SKM-1 (cell line): Measurements from ENCODE around the gene IL4R.
"Not testable (repeated sequence)": the region's sequence is repeated elsewhere in the genome, so short reads cannot be mapped to it uniquely, and the experiment has no call there.

ENCODE experiments used
- DNase-seq: peaks from one replicate; lab custom pipeline; 2025; ENCODE audit not compliant: unreplicated experiment; lab: John Stamatoyannopoulos, UW

IL4R gene

DNA sequence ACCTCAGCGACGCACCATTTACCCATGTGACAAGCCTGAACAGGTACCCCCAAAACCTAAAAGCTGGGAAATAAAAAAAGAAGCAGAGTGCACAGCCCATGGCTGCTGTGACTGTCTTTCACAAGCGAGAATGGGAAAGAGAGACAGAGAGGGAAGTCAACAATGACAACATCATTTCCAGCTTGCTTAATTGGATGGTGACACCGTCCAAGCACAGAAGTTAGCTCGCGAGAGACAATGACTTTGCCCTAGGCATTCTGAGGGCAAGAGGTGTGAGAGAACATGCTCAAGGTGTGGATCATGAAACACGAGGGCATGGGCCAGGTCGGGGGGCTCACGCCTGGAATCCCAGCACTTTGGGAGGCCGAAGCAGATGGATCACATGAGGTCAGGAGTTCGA lies 25.9 kb upstream of the IL4R start:
- peak; percentile 73 for DNase-seq

DNA sequence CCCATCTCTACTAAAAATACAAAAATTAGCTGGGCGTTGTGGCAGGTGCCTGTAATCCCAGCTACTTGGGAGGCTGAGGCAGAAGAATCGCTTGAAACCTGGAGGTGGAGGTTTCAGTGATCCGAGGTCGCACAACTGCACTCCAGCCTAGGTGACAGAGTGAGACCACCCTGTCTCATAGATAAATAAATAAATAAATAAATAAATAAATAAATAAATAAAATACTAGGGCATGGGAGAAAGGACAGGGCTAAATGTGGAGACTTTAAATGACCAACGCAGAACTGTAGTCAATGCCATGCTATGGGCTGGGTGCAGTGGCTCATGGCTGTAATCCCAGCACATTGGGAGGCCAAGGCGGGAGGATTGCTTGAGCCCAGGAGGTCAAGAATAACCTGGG lies 25.5 kb upstream of the IL4R start:
- DNase-seq: not testable (repeated sequence)

GRCh38 chr16:27289669-27290068 lies 24.1 kb upstream of the IL4R start:
- DNase-seq: no peak

DNA sequence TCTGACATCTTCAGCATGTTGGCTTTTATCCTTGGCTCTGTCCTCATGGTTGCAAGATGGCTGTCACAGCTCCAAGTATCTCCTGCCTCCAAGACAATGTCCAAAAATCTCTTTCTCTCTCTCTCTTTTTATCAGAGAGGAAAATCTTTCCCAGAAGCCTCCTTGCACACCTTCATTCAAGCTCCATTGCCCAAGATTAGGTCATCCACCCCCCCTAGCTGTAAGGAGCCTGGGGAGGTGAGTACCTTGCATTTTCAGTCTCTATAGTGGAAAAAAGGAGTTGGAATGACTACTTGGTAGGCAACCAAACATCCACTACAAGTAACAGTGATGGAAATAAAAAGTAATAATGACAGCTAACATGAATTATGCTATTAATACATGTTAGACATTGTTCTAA lies 23.2 kb upstream of the IL4R start:
- no peak for DNase-seq

DNA sequence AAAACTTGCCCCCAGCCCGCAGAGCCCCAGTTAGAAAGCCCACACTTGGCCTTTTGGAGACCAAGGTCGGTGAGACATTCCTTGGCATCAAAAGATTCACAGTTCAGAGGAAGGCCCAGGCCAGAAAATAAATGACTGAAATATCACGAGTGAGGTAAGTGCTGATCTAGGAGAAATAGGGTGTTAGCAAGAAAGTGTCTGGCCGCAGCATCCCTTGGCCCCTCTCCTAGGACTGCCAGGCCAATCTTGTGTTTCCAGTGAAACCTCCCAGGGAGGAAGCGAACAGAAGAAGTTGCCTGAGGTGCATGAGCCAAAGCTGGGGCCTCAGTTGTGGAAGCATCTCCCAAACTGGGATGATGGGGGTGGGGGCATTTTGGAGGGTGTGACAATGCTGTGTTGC lies 22.7 kb upstream of the IL4R start:
- DNase-seq: no peak

DNA sequence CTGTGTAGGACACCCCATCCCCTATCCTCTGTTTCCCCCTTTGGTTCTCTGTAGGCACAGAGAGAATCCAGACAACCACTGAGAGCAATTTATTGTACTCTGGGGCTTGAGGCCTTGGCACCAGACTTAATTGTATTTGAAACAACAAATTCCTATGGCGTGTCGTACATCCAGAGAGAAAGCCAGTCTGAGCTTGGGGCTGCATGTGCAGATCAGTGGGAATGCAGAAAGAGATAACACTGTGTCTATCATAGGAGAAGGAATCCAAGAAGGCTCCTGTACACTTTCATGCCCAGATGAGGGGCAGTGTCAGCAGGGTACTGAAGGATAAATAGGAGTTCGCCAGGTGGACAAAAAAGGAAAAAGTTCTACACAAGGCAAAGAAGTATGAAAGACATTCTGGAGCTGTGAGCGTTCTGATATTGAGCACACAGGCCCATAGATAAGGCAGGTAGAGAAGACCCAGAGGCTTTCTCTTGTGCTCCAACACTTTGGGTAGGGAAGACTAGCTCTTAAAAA lies 22.0 kb upstream of the IL4R start:
- no peak for DNase-seq

DNA sequence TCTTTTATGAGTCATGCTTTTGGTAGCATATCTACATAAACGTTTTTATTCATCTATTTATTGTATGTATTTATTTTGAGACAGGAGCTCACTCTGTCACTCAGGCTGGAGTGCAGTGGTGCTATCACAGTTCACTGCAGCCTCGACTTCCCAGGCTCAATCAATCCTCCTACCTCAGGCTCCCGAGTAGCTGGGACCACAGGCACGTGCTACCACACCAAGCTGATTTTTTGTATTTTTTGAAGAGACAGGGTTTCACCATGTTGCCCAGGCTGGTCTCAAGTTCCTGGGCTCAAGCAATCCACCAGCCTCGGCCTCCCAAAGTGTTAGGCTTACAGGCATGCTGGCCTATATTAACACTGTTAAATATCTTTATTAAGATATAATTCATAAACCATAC lies 20.4 kb upstream of the IL4R start:
- no peak for DNase-seq

DNA sequence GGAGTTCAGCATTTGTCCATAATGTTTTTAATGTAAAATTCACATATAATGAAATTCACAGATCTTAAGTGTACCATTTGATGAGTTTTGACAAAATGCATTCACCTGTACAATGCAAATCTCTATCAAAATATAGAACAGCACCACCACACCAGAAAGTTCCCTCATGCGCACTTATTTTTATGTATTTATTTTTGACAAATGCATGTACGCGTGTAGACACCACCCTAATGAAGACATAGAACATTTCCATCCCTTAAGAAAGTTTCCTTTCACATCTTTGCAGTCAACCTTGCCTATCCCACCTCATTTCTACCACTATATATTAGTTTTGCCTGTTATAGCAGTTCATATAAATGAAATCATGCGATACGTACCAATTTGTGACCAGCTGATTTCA lies 15.6 kb upstream of the IL4R start:
- DNase-seq: no peak

DNA sequence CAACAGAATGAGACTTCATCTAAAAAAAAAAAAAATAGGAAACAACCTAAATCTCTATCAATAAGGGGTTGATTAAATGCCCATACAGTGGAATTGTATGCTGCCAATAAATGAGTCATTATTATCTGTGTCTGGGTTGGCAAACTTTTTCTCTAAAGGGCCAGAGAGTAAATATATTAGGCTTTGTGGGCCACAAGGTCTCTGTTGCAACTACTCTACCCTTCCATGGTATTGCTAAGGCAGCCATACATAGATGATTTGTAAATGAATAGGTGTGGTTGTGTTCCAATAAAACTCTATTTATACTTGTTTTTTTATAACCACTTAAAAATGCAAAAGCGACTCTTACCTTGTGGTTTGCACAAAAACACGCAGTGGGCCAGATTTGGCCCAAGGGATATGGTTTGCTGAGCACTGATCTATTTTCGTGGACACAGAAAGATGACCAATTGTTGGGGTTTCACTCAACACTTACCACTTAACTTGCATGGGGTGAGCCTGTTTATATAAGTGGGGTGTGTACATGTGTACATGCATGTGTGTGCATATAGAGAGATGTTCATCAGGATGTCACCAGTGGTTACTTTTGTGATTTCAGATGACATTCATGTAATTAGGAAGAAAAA lies 12.4 kb upstream of the IL4R start:
- no peak for DNase-seq

GRCh38 chr16:27302126-27302525 lies 11.6 kb upstream of the IL4R start:
- no peak for DNase-seq

DNA sequence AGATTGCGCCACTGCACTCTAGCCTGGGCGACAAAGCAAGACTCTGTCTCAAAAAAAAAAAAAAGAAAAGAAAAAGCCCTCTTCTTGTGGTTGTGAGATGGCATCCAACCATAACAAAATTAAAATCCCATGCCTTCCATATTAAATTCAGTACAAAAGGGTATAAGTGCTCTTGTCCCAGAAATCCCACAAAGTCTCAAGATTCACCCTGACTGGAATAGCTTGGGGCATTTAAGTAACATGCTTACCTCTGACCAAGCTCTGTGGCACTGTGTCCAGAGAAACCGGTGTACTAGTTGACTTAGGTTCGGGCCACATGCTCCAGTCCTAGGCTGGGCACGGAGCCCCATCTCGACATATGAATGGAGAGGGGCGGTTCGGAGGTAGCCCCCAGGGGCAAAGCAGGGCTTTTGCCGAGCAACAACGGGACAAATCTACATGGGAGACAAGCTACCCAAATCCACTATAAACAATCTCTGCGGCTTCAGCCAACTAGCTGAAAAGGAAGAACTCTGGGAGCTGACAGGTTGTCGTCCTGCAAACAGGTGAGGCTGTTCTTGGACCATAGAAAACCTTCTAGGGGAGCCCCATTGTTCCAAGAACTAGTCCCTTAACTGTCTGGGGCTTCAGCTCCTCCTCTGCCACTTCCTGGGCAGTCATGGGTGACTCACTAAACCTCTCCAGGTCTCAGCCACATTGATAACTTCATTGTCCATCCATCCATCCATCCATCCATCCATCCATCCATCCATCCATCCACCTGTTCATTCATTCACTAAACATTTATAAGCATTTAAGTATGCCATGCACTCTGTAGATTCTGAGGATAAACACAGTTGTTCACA lies 10.3 kb upstream of the IL4R start:
- no peak for DNase-seq

DNA sequence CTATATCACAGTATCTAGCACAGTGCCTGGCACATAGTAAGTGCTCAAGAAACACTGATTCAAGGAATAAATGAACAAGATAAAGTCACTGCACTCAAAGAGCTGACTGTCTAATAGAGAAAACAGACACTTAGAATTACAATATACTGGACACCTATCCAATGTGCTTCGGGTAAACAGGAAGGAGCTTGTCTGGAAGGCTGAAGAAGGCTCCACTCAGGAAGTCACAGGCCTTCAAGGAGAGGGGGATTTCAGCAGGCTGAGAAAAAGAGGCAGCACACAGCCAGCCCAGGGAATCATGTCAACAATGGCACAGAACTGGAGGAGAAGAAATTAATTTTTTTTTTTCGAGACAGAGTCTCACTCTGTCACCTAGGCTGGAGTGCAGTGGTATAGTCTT lies 9.7 kb upstream of the IL4R start:
- no peak for DNase-seq

GRCh38 chr16:27304881-27305745 lies 8.7 kb upstream of the IL4R start:
- peak; percentile 72 for DNase-seq

DNA sequence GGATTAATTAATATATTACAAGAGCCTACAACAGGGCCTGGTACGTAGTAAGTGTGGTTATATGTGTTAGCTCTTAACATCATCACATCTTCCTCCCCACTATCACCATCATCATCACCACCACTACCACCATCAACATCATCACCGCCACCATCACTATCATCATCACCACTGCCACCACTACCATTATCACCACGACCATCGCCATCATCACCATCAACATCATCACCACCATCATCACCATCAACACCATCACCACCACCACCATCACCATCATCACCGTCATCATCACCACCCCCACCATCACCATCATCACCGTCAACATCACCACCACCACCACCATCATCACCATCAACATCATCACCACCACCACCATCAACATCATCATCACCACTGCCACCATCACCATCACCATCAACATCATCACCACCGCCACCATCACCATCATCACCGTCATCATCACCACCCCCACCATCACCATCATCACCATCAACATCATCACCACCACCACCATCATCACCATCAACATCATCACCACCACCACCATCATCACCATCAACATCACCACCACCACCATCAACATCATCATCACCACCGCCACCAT lies 7.8 kb upstream of the IL4R start:
- no peak for DNase-seq

DNA sequence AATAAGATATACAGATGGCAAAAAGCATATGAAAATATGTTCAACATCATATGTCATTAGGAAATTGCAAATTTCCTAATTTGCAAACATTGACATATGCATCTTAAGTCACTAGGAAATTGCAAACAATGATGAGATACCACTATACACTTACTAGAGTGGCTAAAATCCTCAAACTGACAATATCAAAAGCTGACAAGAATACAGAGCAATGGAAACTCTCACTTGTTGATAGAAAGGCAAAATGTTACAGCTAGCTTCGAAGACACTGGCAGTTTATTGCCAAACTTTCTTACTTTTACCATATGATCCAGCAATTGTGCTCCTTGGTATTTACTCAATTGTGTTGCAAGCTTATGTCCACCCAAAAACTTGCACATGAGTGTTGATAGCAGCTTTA lies 5.0 kb upstream of the IL4R start:
- no peak for DNase-seq

- DNase-seq: no peak
These were observed 3.0 kb upstream of the IL4R start for GRCh38 chr16:27310576-27311447.

DNA sequence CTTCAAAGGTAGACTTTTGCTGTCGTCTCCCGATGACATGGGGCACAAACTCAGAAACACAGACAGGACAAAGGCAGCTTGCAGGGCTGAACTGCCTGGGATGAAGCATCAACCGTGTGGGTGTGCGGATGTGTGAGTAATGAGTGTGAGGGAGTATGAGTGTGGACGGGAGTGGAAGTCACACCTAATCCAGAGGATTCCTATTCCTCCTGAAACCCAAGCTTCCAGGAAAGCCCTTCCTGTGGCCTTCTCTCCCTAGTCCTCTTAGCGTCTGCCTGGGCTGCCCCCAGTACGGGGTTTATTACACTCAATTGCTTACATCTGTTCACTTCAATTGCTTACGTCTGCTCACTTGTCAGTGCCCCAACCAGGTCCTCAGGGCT lies 2.3 kb upstream of the IL4R start:
- no peak for DNase-seq

DNA sequence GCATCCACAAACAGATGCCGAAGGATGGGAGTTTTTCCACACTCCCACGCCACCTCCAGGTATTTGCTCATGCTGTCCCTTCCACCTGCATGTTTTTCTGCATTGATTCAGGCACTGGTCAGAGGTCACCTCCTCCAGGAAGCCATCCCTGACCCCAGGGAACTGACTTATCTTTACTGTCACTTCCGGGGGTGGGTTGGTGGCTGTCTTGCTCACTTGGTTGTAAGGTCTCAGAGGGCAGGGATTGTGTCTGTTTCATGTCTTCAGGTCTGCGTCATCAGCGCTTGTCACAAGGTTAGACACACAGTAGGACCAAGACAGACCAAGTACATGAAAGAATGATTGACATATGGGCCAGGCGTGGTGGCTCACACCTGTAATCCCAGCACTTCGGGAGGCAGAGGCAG lies 1.9 kb upstream of the IL4R start:
- DNase-seq: no peak

- DNase-seq: no peak
These were observed 973 bp upstream of the IL4R start for GRCh38 chr16:27312580-27313421.
